ENCODE results near the gene NDUFA12.

- TF ChIP-seq ZNF48 (tag by site-specific recombination; IDR thresholded peaks at IDR 0.05) (no peak), ZNF624 (tag by site-specific recombination; IDR thresholded peaks at IDR 0.05) (no peak), ZXDB (tag by site-specific recombination; IDR thresholded peaks at IDR 0.05) (no peak), ZNF274 (IDR thresholded peaks at IDR 0.05; ENCODE audit: low read length) (no peak), ZNF274 (tag by site-specific recombination; IDR thresholded peaks at IDR 0.05; ENCODE audit: borderline replicate concordance) (no peak), REST (tag by site-specific recombination; IDR thresholded peaks at IDR 0.05) (no peak), SALL2 (tag by site-specific recombination; IDR thresholded peaks at IDR 0.05; ENCODE audit: borderline replicate concordance) (no peak), CTCF (tag by site-specific recombination; IDR thresholded peaks at IDR 0.05) (no peak), PRDM10 (tag by site-specific recombination; IDR thresholded peaks at IDR 0.05) (no peak)
These were observed 1.1 kb upstream of the NDUFA12 start for GRCh38 chr12:95004610-95005009.
